Ureter (tissue), 1 donor: ENCODE data around the gene MUC5AC. TPM values are rescaled to one million over a fixed set of nuclear protein-coding genes. Genes with fewer than 3 reads are reported as not detected.

Source experiments
- total RNA-seq: library from RNA; stranded (reverse); gene quantifications from one replicate; pipeline ENCODE4 v1.2.4, GENCODE V29; 2023
- donor health status: DM: yes; HTN: yes; CAD: no.

MUC5AC gene
- total RNA-seq, 1 donor from 2014 or later, result not detected

Other genes starting within 250 kb of the MUC5AC start
- gene CHID1, start 247.1 kb upstream of the MUC5AC start, total RNA-seq, result 116 TPM
- 100 TPM for gene AP2A2, start 232.1 kb upstream of the MUC5AC start, total RNA-seq
- gene MUC6, start 121.2 kb upstream of the MUC5AC start, total RNA-seq, result not detected
- 0.39 TPM for gene MUC2, start 83.1 kb upstream of the MUC5AC start, total RNA-seq
- not detected for gene MUC5B, start 65.1 kb downstream of the MUC5AC start, total RNA-seq
- 122 TPM for gene TOLLIP, start 151.7 kb downstream of the MUC5AC start, total RNA-seq
- 1.7 TPM for gene BRSK2, start 232.0 kb downstream of the MUC5AC start, total RNA-seq